GM10248 (cell line): ENCODE data around the gene PBXIP1.

ENCODE experiments used
- CTCF ChIA-PET: fragments of 300-600 bp; sonication (Branson Sonifier 250); formaldehyde crosslinking; extraction: SDS; loops from one replicate; lab custom pipeline; 2021; ENCODE audit warnings: antibody characterized with exemption; lab: Yijun Ruan, JAX
- POLR2A ChIA-PET: fragments of 350-650 bp; sonication (Branson Sonifier 250); formaldehyde crosslinking; extraction: SDS; loops from one replicate; lab custom pipeline; 2020; ENCODE audit warnings: antibody characterized with exemption; lab: Yijun Ruan, JAX
- DNase-seq: peaks from one replicate; pipeline ENCODE4 v3.0.0; 2012; ENCODE audit errors: extremely low spot score
- TF ChIP-seq, protein P1 (sequence below): IDR thresholded peaks from 2 replicates; pipeline ENCODE4 v1.5.1; 2012; ENCODE audit warnings: mild to moderate bottlenecking, low read depth; ENCODE audit errors: extremely low read depth, missing control alignments, control extremely low read depth

The PBXIP1 gene, protein sequence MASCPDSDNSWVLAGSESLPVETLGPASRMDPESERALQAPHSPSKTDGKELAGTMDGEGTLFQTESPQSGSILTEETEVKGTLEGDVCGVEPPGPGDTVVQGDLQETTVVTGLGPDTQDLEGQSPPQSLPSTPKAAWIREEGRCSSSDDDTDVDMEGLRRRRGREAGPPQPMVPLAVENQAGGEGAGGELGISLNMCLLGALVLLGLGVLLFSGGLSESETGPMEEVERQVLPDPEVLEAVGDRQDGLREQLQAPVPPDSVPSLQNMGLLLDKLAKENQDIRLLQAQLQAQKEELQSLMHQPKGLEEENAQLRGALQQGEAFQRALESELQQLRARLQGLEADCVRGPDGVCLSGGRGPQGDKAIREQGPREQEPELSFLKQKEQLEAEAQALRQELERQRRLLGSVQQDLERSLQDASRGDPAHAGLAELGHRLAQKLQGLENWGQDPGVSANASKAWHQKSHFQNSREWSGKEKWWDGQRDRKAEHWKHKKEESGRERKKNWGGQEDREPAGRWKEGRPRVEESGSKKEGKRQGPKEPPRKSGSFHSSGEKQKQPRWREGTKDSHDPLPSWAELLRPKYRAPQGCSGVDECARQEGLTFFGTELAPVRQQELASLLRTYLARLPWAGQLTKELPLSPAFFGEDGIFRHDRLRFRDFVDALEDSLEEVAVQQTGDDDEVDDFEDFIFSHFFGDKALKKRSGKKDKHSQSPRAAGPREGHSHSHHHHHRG

DNA sequence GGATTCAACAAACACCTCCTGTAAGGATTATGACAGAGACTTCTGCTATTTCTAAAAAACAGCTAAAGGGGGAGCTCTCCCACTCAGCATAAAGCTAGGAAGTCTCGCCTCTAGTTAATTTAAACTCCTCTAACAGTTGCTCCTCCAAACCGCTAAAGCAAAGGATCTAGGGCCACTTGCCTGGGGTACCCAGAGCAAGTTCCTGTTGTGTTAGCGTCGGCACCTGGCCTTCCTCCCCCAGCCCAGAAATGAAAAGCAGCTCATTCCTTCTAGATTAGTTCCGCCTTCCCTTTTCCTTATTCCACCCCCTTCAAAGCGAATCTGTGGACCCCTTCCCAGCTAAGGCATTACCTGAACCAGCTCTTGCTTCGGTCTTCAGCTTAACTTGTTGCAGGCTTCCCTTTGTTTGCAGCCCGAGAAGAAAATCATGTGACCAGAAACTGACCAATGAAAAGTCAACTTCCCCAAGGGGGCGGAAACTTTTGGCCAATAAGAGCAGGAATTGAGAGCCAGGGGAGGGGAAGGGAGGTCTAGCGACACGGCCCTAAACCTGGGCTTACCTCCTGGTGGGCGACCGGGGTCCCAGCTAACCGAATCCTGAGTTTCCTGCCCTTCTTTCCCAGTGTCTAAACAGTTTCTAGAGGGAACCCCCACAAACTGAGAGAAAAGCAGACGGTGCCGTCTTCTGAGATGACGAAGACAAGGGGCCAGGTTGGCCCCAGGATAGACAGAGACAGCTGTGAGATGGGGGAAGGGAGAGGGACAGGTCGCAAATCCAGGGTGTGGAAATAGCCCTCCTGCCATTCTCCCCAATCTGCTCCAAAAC is at the start of gene PBXIP1:
PBXIP1 (minus strand) TSS at position 382 of the 826 bp plus-strand sequence. CDS start 2,378 bp downstream, outside the sequence.
- CTCF ChIA-PET: interaction anchor here (0.7 to 5.2 kb wide), 16 partner anchors 9 to 129 kb away, joined by 3 to 22 read pairs (median 6); partner anchors contain the start of genes FLAD1 and SHC1
- TF ChIP-seq, protein P1, sequence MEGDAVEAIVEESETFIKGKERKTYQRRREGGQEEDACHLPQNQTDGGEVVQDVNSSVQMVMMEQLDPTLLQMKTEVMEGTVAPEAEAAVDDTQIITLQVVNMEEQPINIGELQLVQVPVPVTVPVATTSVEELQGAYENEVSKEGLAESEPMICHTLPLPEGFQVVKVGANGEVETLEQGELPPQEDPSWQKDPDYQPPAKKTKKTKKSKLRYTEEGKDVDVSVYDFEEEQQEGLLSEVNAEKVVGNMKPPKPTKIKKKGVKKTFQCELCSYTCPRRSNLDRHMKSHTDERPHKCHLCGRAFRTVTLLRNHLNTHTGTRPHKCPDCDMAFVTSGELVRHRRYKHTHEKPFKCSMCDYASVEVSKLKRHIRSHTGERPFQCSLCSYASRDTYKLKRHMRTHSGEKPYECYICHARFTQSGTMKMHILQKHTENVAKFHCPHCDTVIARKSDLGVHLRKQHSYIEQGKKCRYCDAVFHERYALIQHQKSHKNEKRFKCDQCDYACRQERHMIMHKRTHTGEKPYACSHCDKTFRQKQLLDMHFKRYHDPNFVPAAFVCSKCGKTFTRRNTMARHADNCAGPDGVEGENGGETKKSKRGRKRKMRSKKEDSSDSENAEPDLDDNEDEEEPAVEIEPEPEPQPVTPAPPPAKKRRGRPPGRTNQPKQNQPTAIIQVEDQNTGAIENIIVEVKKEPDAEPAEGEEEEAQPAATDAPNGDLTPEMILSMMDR: peak; percentile 24
- peak; percentile 92 for DNase-seq
- POLR2A ChIA-PET: interaction anchor here (1.0 to 1.4 kb wide), 3 partner anchors 12 to 396 kb away, joined by 3 to 10 read pairs (median 3); no protein-coding TSS in a partner anchor

DNA sequence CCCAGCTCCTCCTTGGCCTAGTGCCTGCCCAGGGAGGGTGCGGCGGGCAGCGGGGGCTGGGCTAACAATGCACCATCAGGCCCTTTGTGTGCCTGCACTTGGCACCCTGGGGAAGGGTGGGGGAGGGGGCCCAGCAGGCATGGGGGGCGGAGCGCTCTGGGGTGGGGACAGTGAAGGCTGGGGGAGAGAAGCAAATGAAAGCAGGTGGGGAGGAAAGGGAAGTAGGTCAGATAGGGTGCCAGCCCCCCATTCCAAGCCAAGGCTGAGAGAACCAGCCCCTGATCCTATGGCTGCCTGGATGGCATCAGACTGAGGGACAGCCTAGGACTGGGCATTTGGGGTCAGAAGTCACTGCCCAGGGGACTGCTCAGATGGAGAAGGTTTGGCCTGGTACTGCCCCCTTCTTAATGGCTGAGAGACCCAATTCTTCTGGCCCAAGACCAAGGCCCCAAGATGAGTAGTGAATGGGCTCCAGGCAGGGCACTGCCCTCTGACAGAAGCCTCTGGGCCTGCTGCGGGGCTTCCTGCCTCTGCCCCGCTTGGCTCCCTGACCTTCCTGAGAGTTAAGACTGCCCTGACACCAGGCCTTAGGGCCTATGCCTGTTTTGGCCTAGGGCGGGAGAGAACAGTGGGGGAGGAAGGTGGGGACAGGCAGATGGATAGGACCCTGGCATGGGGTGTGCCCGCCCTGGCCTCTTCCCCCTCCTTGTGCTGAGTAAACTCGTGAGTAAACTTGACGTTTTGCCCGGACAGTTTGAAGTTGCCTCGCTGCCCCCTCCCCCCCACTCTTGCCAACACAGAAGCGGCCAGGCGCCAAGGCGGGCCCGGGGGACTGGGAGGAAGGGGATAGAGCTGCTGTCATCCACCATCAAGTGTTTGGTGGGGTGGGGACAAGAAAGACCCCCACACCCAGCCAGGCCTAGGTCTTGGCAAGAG is 49.4 kb upstream of the PBXIP1 start:
- CTCF ChIA-PET: interaction anchor here (1.2 to 13.3 kb wide), 5 partner anchors 9 to 50 kb away, joined by 3 to 175 read pairs (median 5); partner anchors contain the start of genes ADAM15 and PBXIP1
- DNase-seq: no peak
- TF ChIP-seq, protein P1: no peak
- POLR2A ChIA-PET: no interaction called here

DNA sequence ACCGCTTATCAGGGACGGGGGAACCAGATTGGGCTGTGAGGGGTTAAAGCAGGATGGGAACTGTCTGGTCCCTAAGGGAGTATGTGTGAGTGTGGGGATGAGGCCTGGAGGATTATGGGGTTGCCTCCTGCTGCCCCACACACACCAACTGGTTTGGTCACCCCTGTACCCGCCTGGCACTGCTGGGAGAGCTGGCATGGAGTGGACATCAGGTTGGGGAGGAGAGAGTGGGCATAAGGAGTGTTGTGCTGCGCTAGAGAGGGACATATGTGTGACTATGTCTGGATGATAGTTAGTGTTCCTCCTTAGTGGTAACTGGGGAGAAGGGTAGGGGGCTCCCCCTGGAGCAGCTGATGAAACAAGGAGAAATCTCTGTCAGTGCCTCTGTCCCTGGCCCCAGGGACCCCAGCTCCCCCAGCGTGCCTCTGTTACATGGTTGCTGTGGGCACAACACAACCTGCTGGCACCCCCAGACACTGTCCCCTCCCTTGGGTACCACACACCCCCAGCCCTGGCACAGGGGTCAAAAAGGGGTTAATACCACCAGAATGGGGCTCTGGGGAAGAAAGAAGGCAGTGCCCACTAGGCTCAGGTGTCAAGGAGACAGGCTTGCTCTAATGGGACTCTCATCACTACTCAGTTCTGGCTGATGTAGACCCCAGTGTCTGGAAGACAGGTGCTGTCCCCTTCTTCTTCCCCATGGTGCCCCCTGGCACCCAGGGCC is 48.6 kb upstream of the PBXIP1 start:
- ChIA-PET CTCF (interaction anchor here (1.4 to 13.3 kb wide), 2 partner anchors 12 to 49 kb away, joined by 3 to 175 read pairs; partner anchors contain the start of gene PBXIP1), POLR2A (no interaction called here)
- TF ChIP-seq, protein P1: no peak
- no peak for DNase-seq

DNA sequence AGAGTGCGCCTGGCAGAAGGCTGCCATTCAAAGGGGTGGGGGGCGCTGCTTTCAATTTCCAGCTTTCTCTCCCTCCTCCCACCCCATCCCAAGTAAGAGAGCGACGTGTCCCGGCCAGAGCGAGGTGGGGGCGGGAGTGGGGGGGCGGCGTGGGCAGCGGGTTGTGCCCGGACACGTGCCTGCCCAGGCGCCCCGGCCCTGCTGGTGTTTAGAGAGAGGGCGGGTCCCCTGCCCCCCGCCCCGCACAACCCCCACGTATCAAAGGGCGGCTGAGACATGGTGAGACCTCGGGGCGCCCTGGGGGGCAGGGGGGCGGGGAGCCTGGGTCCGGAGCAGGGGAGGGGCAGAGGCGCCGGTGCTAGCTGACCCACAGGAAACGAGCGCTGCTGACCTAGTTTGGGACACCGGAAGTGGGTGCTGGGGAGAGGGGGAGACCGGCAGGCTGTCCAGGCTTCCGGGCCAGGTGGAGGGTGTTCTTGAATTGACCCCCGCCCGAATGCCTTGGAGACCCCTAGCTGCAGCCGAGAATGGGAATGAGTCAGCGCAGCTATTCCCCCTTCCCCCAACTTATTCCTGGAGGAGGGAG is 48.0 kb upstream of the PBXIP1 start:
- no peak for DNase-seq
- POLR2A ChIA-PET: interaction anchor here (0.7 kb wide), 1 partner anchor 398 kb away, joined by 3 read pairs; no protein-coding TSS in a partner anchor
- CTCF ChIA-PET: interaction anchor here (1.4 to 13.3 kb wide), 2 partner anchors 13 to 48 kb away, joined by 3 to 175 read pairs; partner anchors contain the start of gene PBXIP1
- TF ChIP-seq, protein P1: no peak
